ENCODE measurements around the gene SYNCRIP. TPM values are rescaled to one million over a fixed set of nuclear protein-coding genes. Genes with fewer than 3 reads are reported as not detected.

SYNCRIP gene
- total and polyA plus RNA-seq, 2 of the 13 experiments (the other 11 are each of a cell fraction or from before 2014, with no cell fraction given): 8.1 to 112 TPM

DNA sequence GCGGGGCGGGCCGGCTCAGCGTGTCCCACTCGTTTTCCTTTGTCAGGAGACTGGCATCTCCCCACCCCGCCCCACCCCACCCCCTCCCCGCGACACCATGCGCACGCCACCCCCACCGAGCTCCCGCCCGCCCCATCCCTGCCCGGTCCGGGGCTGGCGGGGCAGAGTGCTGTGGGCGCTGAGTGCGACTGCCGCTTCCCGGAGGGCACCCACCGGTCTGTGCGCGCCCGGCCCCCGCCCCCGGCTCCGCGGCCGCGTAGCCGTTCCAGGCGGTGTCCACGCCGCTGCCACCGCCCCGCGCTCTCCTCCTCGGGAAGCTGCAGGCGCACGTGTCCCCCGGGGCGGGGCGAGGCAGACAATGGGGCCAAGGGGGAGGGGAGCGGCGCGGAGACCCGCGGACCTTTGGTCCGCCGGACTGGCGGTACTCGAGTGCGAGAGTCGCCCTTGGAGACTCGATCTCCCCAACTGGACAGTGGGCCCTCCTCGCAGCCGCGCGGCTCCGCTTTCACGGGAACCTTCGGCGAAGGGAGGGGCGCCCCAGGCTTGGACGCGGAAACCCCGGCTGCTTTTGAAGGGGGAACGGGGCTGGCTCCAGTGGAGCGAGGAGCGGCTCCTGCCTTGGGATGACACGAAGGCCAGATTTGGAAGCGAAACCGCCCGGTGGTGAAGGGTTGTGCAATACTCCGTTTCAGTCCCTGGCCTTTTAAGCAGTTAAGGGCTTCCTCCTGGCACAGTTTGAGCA lies 1.0 kb upstream of the SYNCRIP start (continued):
- TF ChIP-seq, protein P1, sequence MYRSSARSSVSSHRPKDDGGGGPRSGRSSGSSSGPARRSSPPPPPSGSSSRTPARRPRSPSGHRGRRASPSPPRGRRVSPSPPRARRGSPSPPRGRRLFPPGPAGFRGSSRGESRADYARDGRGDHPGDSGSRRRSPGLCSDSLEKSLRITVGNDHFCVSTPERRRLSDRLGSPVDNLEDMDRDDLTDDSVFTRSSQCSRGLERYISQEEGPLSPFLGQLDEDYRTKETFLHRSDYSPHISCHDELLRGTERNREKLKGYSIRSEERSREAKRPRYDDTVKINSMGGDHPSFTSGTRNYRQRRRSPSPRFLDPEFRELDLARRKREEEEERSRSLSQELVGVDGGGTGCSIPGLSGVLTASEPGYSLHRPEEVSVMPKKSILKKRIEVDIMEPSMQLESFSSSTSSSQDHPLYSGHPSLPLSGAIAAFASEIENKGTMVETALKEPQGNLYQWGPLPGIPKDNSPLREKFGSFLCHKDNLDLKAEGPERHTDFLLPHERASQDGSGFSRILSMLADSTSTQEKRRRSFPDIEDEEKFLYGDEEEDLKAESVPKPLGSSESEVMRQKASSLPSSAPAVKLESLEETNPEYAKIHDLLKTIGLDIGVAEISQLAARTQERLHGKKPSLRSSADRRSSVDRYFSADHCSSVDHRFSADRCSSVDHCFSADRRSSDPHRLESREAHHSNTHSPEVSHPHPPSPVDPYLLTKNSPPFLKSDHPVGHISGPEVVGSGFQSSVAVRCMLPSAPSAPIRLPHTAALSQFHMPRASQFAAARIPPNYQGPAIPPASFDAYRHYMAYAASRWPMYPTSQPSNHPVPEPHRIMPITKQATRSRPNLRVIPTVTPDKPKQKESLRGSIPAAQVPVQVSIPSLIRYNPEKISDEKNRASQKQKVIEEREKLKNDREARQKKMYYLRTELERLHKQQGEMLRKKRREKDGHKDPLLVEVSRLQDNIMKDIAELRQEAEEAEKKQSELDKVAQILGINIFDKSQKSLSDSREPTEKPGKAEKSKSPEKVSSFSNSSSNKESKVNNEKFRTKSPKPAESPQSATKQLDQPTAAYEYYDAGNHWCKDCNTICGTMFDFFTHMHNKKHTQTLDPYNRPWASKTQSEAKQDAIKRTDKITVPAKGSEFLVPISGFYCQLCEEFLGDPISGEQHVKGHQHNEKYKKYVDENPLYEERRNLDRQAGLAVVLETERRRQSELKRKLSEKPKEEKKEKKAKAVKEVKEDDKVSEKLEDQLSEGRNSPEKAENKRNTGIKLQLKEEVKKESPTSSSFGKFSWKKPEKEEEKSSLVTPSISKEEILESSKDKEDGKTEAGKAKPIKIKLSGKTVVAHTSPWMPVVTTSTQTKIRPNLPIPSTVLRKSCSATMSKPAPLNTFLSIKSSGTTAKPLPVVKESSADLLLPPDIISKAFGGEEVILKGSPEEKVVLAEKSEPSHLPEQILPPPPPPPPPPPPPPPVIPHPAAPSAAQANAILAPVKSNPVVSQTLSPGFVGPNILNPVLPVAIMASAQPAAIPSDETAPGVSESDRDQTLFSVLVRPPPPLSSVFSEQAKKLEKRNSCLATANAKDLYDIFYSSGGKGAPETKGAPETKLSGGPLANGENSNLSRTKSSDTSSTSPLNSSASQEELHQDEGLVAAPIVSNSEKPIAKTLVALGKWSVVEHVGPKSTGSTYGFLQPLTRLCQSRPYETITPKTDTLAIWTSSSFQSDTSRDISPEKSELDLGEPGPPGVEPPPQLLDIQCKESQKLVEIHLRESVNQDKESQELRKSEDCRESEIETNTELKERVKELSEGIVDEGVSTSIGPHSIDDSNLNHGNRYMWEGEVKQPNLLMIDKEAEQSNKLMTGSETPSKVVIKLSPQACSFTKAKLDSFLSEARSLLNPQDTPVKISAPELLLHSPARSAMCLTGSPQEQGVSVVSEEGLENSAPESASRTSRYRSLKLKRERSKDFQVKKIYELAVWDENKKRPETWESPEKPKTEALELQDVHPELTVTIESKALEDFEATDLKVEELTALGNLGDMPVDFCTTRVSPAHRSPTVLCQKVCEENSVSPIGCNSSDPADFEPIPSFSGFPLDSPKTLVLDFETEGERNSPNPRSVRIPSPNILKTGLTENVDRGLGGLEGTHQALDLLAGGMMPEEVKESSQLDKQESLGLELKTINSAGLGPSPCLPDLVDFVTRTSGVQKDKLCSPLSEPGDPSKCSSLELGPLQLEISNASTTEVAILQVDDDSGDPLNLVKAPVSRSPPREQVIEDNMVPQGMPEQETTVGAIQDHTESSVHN (CRISPR knock-in tag; IDR thresholded peaks at IDR 0.05): no peak
- TF ChIP-seq PITX1 (CRISPR knock-in tag; IDR thresholded peaks at IDR 0.05) (no peak; the same call in 1 of the 2 replicates), AHR (CRISPR knock-in tag; IDR thresholded peaks at IDR 0.05) (0 out of 2 replicates have a peak, but pooled peaks have one; percentile 46), HNF4A (CRISPR knock-in tag; IDR thresholded peaks at IDR 0.05) (peak; percentile 82), SIN3B (IDR thresholded peaks at IDR 0.05; ENCODE audit: low read length) (no peak), SETDB1 (CRISPR knock-in tag; IDR thresholded peaks at IDR 0.05; ENCODE audit: borderline replicate concordance) (no peak), ZFAT (CRISPR knock-in tag; conservative IDR thresholded peaks at IDR 0.05) (no peak), PAX8 (CRISPR knock-in tag; IDR thresholded peaks at IDR 0.05; ENCODE audit: borderline replicate concordance) (no peak), ZNF430 (CRISPR knock-in tag; IDR thresholded peaks at IDR 0.05) (0 out of 2 replicates have a peak, but pooled peaks have one; percentile 31)
- TF ChIP-seq, protein P2, sequence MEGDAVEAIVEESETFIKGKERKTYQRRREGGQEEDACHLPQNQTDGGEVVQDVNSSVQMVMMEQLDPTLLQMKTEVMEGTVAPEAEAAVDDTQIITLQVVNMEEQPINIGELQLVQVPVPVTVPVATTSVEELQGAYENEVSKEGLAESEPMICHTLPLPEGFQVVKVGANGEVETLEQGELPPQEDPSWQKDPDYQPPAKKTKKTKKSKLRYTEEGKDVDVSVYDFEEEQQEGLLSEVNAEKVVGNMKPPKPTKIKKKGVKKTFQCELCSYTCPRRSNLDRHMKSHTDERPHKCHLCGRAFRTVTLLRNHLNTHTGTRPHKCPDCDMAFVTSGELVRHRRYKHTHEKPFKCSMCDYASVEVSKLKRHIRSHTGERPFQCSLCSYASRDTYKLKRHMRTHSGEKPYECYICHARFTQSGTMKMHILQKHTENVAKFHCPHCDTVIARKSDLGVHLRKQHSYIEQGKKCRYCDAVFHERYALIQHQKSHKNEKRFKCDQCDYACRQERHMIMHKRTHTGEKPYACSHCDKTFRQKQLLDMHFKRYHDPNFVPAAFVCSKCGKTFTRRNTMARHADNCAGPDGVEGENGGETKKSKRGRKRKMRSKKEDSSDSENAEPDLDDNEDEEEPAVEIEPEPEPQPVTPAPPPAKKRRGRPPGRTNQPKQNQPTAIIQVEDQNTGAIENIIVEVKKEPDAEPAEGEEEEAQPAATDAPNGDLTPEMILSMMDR (CRISPR knock-in tag; IDR thresholded peaks at IDR 0.05): no peak; the same call in 1 of the 2 replicates
- TF ChIP-seq, protein P3, sequence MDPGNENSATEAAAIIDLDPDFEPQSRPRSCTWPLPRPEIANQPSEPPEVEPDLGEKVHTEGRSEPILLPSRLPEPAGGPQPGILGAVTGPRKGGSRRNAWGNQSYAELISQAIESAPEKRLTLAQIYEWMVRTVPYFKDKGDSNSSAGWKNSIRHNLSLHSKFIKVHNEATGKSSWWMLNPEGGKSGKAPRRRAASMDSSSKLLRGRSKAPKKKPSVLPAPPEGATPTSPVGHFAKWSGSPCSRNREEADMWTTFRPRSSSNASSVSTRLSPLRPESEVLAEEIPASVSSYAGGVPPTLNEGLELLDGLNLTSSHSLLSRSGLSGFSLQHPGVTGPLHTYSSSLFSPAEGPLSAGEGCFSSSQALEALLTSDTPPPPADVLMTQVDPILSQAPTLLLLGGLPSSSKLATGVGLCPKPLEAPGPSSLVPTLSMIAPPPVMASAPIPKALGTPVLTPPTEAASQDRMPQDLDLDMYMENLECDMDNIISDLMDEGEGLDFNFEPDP (CRISPR knock-in tag; conservative IDR thresholded peaks at IDR 0.05): no peak
- TF ChIP-seq, protein P4, sequence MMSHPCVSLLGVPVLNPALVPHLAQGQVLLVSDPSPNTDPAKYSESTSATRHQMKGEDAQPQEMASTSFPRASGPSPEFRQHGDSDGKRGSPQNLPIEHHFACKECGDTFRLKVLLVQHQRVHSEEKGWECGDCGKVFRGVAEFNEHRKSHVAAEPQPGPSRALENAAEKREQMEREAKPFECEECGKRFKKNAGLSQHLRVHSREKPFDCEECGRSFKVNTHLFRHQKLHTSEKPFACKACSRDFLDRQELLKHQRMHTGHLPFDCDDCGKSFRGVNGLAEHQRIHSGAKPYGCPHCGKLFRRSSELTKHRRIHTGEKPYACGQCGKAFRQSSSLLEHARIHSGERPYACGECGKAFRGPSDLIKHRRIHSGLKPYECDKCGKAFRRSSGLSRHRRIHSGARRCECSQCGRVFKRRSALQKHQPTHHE (CRISPR knock-in tag; IDR thresholded peaks at IDR 0.05; ENCODE audit: borderline replicate concordance): no peak
- TF ChIP-seq, protein P5, sequence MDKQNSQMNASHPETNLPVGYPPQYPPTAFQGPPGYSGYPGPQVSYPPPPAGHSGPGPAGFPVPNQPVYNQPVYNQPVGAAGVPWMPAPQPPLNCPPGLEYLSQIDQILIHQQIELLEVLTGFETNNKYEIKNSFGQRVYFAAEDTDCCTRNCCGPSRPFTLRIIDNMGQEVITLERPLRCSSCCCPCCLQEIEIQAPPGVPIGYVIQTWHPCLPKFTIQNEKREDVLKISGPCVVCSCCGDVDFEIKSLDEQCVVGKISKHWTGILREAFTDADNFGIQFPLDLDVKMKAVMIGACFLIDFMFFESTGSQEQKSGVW (CRISPR knock-in tag; IDR thresholded peaks at IDR 0.05; ENCODE audit: borderline replicate concordance): no peak

Data from HepG2 (cell line).